Kidney (tissue), 14 donors: ENCODE measurements around the gene SLAMF9. TPM values are rescaled to one million over a fixed set of nuclear protein-coding genes. Genes with fewer than 3 reads are reported as not detected.

Source experiments
- DNase-seq, 5 donors: peaks; one replicate each; pipeline ENCODE4 v3.0.0-alpha.2; 2013 to 2020
- FAIRE-seq: peaks from 2 replicates; lab custom pipeline; 2012; peaks lifted over from hg19 to GRCh38; lab: Jason Lieb, UNC
- H3K27ac ChIP-seq, 2 donors: one replicate each; pipeline ENCODE4 v1.7.0; 2013; ENCODE audit warnings: low read depth in 2 of 2, low read length in 2 of 2, inconsistent platforms in 1 of 2
- H3K27me3 ChIP-seq: one replicate; pipeline ENCODE4 v1.7.1; 2013; ENCODE audit warnings: low read length, inconsistent platforms; ENCODE audit not compliant: control insufficient read depth, insufficient read depth
- H3K36me3 ChIP-seq, 3 donors: one replicate each; pipeline versions ENCODE4 v1.7.0 to v1.7.1; 2013; ENCODE audit warnings: low read length in 3 of 3, control low read depth in 1 of 3, inconsistent platforms in 1 of 3; ENCODE audit not compliant: insufficient read depth in 3 of 3, control insufficient read depth in 2 of 3
- H3K4me1 ChIP-seq, 3 donors: one replicate each; pipeline versions ENCODE4 v1.7.0 to v1.7.1; 2013; ENCODE audit warnings: low read length in 3 of 3, inconsistent platforms in 1 of 3, low read depth in 1 of 3; ENCODE audit not compliant: control insufficient read depth in 2 of 3, insufficient read depth in 2 of 3
- H3K4me3 ChIP-seq, 3 donors: one replicate each; pipeline versions ENCODE4 v1.7.0 to v1.8.1; 2013; ENCODE audit warnings: low read length in 3 of 3, control low read depth in 1 of 3, inconsistent platforms in 1 of 3
- H3K9ac ChIP-seq, 3 donors: one replicate each; pipeline versions ENCODE4 v1.7.0 to v1.7.1; 2013; ENCODE audit warnings: low read length in 3 of 3, control low read depth in 1 of 3, inconsistent platforms in 1 of 3
- H3K9me3 ChIP-seq, 3 donors: one replicate each; pipeline versions ENCODE4 v1.7.0 to v1.7.1; 2013; ENCODE audit warnings: low read length in 3 of 3, control low read depth in 1 of 3, inconsistent platforms in 1 of 3; ENCODE audit not compliant: control insufficient read depth in 2 of 3, insufficient read depth in 1 of 3
- CTCF ChIP-seq: IDR thresholded peaks from 3 replicates; pipeline ENCODE4 v1.5.1; 2012; ENCODE audit warnings: mild to moderate bottlenecking, moderate library complexity, borderline replicate concordance; ENCODE audit not compliant: insufficient read depth; ENCODE audit errors: extremely low read depth
- intact Hi-C: fragments of 100-400 bp; cut with DNase I; formaldehyde crosslinking; loops from one replicate; pipeline ENCODE4 v1.11.1; 2022
- polyA plus RNA-seq: library from polyadenylated mRNA; stranded (reverse); fragments of 350-450 nt; fragmentation: Illumina TruSeq; extraction: RNeasy Lipid Tissue Mini Kit (QIAGEN cat#74804); gene quantifications from one replicate; pipeline ENCODE4 v1.2.3, GENCODE V29; 2014; ENCODE audit warnings: low read depth, low replicate concordance; ENCODE audit not compliant: insufficient read depth
- total RNA-seq: library from RNA; stranded (reverse); fragmentation: NEBNext Ultra II Directional; extraction: Animal tissue kit (Norgen Biotek cat#: 25700); gene quantifications from one replicate; pipeline ENCODE4 v1.2.1, GENCODE V29; 2021
- donor health status: control.
- donor health status: control.
- donor health status: control.
- donor health status: control.
- donor health status: control.
- donor health status: DM: yes; HTN: yes; CAD: no.
- donor health status: Normal renal cell carcinoma (clear cell type).

SLAMF9 gene
- total and polyA plus RNA-seq, 2 donors from 2014 or later = not detected

GRCh38 chr1:159958719-159959380, 4.8 kb upstream of the SLAMF9 start:
- no peaks in the 10 kb centered on the region for H3K36me3 ChIP-seq
- TF ChIP-seq CTCF = no peak
- no peak overlapping the region for H3K27ac ChIP-seq
- FAIRE-seq = no peak
- no peaks in the 10 kb centered on the region for H3K4me1 ChIP-seq
- no peak for DNase-seq
- no peak overlapping the region for H3K4me3 ChIP-seq
- intact Hi-C loops = no loop called here
- H3K9ac ChIP-seq = no peak overlapping the region
- H3K9me3 ChIP-seq = no peaks in the 10 kb centered on the region
- no peaks in the 10 kb centered on the region for H3K27me3 ChIP-seq

- no peaks in the 10 kb centered on the region for H3K9me3 ChIP-seq
- no peak for DNase-seq
- H3K27ac ChIP-seq = no peak overlapping the region
- H3K27me3 ChIP-seq = no peaks in the 10 kb centered on the region
- no peak overlapping the region for H3K9ac ChIP-seq
- intact Hi-C loops = no loop called here
- H3K4me1 ChIP-seq = no peaks in the 10 kb centered on the region
- no peaks in the 10 kb centered on the region for H3K36me3 ChIP-seq
- no peak overlapping the region for H3K4me3 ChIP-seq
- no peak for TF ChIP-seq CTCF
- no peak for FAIRE-seq
Observed at GRCh38 chr1:159957824-159958268, 3.8 kb upstream of the SLAMF9 start.

- Histone ChIP-seq H3K4me1 (no peaks in the 10 kb centered on the region), H3K4me3 (no peak overlapping the region), H3K27me3 (no peaks in the 10 kb centered on the region), H3K9ac (no peak overlapping the region), H3K27ac (no peak overlapping the region), H3K9me3 (no peaks in the 10 kb centered on the region), H3K36me3 (no peaks in the 10 kb centered on the region)
- TF ChIP-seq CTCF = no peak
- no peak for DNase-seq
- no peak for FAIRE-seq
- intact Hi-C loops = no loop called here
Observed at GRCh38 chr1:159955456-159955855, 1.4 kb upstream of the SLAMF9 start.
